Astrocyte of the cerebellum (primary cell): ENCODE measurements around the gene ASGR1.

Experiments
- DNase-seq: peaks from one replicate; pipeline ENCODE4 v3.0.0-alpha.2; 2011; ENCODE audit warnings: low read depth
- H3K4me3 ChIP-seq: 2 replicates; pipeline ENCODE4 v1.5.1; 2011; ENCODE audit warnings: mild to moderate bottlenecking, low read depth, low read length, moderate library complexity
- CTCF ChIP-seq: IDR thresholded peaks from 2 replicates; pipeline ENCODE4 v1.5.1; 2012; ENCODE audit warnings: low read length, low read depth, moderate library complexity, mild to moderate bottlenecking; ENCODE audit errors: missing control alignments
- in situ Hi-C: cut with HindIII; loops from 2 replicates; pipeline ENCODE4 v1.10.0; 2017; ENCODE audit warnings: low sequenced_read_pairs

Gene ASGR1

GRCh38 chr17:7137171-7137943, 41.8 kb downstream of the ASGR1 start:
- no peak overlapping the region for H3K4me3 ChIP-seq

GRCh38 chr17:7136266-7136877, 42.8 kb downstream of the ASGR1 start:
- peak; percentile 95 for TF ChIP-seq CTCF
- in situ Hi-C loops = no loop called here
- H3K4me3 ChIP-seq = no peak overlapping the region
- peak; percentile 47 for DNase-seq

More at GRCh38 chr17:7137171-7137943, 41.8 kb downstream of the ASGR1 start:
- no peak for DNase-seq
- in situ Hi-C loops = no loop called here
- no peak for TF ChIP-seq CTCF

- no peak for DNase-seq
- no peak for TF ChIP-seq CTCF
- in situ Hi-C loops = no loop called here
- H3K4me3 ChIP-seq = no peak overlapping the region
Measured at GRCh38 chr17:7133916-7134315, 45.3 kb downstream of the ASGR1 start.

GRCh38 chr17:7133424-7133823, 45.7 kb downstream of the ASGR1 start:
- TF ChIP-seq CTCF = peak; percentile 43
- H3K4me3 ChIP-seq = no peak overlapping the region
- in situ Hi-C loops = no loop called here
- DNase-seq = no peak

- TF ChIP-seq CTCF = no peak
- in situ Hi-C loops = no loop called here
- DNase-seq = no peak
- H3K4me3 ChIP-seq = no peak overlapping the region
Measured at GRCh38 chr17:7132511-7133094, 46.6 kb downstream of the ASGR1 start.

- no peak for DNase-seq
- TF ChIP-seq CTCF = no peak
- no peak overlapping the region for H3K4me3 ChIP-seq
- in situ Hi-C loops = no loop called here
Measured at GRCh38 chr17:7131423-7131791, 47.8 kb downstream of the ASGR1 start.
